Measurements from ENCODE around the gene C1orf167.
A peak's percentile ranks its signal among the peaks of the same experiment; 100 is the strongest.

C1orf167 gene

GRCh38 chr1:11837767-11838348 is 75.9 kb downstream of the C1orf167 start:
- DNase-seq: no peak

- DNase-seq: peak; percentile 81
Measured at GRCh38 chr1:11838349-11839272, 76.6 kb downstream of the C1orf167 start.
